ENCODE data around the gene ANK2. TPM values are rescaled to one million over a fixed set of nuclear protein-coding genes. Genes with fewer than 3 reads are reported as not detected.

Gene ANK2
- total RNA-seq, 1 donor from 2014 or later: 1.6 TPM

DNA sequence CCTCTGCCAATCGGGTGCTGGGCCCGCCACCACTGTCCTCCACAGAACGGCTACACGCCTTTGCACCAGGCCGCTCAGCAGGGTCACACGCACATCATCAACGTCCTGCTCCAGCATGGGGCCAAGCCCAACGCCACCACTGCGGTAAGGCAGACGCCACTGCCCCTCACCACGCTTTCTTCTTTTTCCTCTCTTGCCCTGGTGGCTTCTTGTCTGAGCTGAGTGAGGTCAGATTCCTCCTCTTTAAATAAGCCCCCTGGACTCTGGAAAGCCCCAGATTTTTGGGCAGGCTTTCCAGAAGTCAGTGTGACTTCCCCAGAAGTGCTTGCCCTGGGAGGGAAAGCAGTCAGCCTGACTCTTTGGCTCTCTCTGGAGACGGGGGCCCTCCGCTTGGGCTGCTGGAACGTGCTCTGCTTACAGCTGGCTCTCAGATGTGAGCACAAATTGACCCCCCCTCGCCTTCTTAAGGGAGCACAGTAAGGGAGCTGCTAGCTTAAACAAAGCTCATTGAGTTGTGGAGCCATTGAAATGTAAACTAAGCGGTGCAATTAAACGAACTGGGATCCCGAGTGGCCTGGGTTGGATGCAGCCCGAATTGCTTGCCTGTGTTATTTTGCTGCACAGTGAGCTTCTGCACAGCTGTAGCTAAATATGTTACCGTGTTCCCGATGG is 243.1 kb downstream of the ANK2 start:
- ATAC-seq: no peak

DNA sequence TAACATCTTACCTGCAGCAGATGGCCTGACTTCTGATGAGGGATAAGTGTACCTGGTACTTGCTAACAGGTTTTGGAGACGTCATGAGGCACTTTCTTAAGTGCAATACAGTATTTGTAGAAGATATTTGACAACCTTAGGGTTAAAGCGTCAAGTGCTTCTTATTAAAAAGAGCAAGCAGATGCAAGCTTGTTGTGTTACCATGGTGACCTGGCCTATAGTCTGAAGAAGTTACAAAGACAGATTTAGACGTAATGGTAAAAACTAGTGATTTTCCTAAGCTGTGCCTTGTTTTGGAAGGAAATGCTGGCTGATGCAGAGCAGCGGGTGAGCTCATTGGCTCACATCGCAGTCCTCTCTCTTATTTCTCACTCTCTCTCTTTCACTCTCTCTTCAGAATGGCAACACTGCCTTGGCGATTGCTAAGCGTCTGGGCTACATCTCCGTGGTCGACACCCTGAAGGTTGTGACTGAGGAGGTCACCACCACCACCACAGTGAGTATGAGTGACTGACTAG is 243.6 kb downstream of the ANK2 start:
- no peak for ATAC-seq

DNA sequence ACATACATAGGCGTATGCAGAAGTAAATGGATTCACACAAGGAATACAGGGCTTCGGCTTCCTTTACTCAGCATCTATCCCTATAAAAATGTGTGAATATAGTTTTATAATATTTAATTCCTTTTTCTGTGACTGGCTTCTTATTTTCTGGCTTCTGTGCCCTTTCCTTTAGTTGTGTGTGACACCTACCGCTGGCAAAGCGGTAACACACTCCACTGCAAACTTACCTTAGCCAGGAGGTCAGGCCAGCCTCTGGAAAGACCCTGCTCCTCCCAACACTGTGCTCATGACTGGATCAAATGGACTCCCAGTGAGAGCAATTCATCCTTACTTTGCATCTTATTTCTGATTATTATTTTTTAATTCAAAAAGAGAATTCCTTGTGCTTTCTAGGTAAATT is 244.2 kb downstream of the ANK2 start:
- ATAC-seq: no peak

DNA sequence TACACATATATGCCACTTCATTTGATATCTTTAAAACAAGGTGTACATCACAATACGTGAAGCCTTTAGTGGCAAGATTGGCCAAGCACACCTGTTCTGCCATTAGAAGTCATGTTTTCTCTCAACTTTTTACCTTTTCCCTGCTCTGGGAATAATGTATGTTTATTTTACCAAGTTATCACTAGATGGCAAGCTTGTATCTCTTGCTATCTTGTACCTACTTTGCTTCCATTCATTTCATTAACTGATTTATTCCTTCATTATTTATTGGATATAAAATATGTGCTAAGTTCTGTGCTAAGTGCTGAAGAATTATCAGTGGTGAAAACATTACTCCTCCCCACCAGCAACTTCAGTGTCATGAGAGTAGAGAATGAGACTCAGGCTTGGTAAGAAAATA is 245.5 kb downstream of the ANK2 start:
- ATAC-seq: no peak

DNA sequence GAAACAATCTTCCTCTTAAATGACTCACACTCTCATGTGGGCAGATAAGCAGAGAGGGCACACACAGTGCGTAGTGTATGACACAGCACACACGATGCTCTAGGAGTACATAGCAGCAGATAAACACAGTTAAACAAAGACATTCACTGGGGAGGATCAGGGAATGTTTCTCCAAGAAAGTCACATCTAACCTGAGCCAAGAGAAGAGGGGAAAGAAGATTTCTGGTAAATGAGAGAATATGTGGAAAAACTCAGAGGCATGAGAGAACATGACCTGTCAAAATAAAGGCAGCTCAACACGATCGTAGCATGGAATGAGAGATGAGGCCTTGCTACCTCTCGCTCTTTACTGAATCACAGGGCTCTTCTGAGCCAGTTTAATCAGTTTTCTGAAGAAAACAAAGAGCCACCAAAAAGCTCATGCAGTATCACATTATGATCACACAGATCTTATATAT is 251.0 kb downstream of the ANK2 start:
- peak; percentile 83 for ATAC-seq

DNA sequence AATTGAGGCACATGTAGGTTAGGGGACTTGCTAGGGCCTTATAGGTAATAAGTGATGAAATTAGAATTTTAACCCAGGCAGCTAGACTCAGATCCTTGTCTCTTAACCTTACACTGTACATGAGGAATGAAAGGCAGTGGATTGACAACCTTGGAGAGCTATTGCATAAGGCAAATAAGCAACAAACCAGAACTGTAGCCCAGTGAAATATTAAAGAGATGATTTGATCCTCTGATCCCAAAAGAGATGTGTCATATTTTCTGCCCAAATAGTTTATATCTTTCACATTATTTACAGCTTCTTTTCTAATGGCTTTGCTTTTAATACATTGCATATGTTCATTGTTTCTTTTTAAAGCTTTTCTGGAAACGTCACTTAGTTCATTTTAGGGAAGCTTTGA is 252.6 kb downstream of the ANK2 start:
- no peak for ATAC-seq

DNA sequence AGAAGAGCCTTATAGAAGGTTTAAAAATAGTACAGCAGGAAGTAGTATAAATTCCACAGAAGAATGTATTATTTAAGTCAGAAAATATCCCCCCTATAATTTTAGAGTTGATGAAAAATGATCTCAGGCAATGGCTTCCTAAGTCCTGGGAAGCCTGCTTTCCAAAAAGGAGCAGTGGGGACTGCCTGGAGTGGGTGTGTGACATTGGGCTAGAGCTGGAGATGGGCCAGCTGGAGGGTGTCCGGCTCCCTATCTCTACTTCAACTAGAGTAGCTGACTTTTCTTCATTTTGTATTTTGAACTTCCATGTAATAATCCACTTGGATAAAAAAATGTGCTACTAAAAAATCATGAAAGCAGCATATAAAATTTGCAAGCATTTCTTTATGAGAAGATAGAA is 253.9 kb downstream of the ANK2 start:
- ATAC-seq: no peak

DNA sequence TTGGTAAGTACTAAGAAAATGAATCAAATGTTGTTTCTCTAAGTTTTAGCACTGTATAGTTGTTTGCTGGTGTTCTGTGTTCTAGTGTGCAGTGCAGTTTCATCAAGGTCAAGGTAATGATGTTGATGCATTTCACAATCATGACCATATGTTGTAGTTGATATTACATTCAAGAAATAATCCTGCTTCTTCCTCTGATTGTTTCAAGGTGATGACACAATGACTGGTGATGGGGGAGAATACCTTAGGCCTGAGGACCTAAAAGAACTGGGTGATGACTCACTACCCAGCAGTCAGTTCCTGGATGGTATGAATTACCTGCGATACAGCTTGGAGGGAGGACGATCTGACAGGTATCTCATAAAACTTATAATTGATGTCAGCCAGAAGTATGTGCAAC is 261.6 kb downstream of the ANK2 start:
- ATAC-seq: peak; percentile 82

DNA sequence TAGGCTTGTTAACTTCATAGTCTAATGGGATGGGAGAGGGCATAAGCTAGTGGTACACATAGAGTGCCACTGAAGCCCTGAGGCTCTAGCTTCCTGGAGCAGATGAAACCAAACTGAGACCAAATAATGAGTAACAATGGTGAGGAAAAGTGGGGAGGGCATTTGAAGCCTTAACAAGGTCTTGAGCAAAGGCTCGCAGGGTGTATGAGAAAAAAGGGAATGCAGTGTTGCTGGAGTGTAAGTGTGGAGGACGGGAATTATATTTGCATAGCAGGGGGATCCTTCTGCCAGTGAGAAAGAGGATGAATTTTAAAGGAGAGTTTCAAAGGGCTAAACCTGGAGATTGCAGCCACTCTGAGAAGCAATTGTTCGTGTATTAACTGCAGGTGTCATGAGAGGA is 263.1 kb downstream of the ANK2 start:
- no peak for ATAC-seq

DNA sequence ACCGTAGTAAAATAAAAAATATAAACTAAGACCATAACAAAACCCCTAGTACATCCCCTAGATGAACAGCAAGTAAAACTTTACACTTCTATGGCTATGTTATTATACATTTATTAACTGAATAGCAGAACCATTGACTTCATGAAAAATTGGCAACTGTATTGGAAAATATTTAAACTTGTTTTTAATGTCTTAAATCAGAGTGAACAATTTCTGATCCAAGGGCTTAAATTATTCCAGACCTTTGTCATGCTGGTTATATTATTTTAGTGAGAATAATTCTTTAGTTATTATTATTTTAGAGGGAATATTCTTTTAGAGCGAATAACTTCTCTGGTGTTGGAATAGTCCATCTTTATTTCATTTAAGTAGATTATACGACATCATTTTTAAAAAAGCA is 265.0 kb downstream of the ANK2 start:
- ATAC-seq: no peak

DNA sequence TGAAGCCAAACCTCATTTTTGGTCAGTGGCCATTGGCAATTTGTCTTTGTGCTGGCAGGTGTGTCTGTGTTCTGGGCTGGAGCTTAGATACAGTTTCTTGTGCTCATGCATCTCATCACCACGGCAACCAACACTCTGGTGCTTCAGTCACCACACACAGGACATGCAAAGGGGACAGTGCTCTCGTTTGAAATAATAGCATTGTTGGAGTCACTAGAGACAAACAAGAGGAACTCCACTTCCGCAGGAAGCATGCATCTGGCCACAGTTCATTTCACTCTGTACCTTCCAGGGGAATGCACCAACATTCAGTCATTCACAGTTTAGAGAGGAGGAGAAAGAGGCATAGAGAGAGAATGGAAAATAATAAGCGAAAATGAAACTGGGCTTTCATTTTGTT is 267.4 kb downstream of the ANK2 start:
- no peak for ATAC-seq

DNA sequence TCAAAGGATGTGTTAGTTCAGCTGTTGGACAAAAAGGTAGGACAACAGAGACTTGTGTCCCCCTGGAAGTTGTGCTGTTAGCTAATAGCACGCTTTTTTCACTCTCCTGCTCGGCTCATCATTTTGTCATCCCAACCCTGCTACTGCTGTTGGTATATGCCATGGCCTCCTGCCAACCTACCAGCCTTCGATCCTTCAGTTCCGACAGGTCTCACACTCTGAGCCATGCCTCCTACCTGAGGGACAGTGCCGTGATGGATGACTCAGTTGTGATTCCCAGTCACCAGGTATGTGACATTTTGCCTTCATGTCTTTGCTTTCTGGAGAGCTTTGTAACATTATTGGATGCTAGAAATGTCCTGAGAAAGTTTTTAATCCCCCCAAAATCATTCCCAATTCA is 268.1 kb downstream of the ANK2 start:
- ATAC-seq: no peak

DNA sequence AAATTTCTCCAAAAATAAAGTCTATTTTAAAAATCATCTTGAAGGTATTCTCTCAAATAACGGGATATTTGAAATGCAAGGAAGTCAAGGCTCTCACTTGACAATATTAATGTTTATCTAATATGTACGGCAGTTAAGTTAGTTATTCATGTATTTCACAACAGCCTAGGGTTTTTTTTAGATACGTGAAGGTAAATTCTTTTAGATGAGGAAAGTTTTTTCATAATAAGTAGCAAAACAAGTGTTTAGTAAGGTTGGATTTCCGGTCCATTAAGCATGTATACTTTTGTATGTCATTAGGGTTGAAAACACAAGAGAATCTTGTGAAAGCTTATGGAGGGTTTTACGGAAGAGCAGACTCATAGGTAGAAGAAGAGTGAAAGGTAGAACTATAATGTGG is 273.3 kb downstream of the ANK2 start:
- no peak for ATAC-seq

DNA sequence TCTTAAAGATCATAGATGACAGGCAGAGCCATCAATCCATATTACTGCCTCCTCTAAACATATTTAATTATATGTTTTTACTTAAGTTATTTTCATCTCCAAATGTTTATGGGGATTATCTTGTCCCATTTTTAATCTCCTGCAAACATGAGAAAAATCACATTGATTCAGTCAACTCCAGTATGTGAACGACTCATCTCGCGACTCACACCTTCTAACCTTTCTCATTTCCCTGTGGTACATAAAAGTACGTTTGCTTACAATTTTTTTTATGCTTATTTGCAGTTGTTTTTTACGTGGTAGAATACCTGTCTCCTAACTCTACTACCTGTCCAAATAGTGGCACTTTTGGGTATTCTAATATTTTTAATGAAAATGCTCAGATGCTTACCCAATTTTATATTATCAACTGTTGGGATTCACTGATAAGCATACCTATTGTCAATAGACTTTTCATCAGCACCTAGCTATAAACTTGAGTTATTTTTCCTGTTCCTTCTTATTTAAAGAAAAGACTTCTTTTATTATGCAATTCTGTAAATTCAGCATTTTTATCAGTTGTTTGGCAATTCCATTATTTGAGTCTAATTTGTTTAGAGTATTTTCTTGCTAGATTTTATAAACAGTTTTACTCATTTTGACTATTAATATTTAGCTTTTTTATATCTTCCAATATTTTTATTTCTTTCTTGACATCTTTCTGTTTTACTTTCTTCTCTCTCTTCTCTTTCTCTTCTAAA is 276.6 kb downstream of the ANK2 start:
- ATAC-seq: no peak

DNA sequence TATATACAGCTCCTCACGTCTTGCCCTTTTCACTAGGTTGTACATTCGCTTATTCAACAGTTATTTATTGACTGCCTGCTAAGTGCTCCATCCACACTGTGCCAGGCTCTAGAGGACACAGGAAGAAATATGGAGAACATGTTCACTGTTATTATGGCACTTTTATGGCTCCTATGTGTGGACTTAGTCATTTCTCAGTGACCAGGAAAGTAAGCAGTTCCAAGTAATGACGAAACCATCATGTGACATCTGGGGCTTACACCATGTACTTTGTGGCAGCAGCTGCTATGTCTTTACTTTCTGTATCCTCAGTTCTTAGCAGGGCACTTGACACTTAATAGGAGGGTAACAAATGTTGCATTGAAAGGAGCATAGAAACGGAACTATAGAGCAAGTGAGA is 278.0 kb downstream of the ANK2 start:
- no peak for ATAC-seq

DNA sequence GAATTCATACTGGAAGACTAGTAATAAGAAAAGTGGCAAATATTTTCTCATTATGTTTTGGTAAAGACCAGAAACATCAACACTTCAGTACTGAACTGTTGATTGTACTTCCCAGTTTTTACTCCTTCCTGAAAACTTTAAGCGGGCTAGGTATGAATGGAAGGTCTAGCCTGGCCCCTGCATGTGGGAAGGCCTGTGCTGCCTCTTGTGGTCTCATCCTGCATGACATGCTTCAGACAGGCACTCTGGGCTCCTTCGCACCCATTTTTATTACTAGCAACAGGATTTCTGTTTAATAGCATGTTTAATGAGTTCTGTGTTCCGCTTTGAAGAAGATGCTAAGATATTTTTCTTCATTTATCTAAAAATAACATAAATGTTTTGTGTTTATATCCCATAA is 279.1 kb downstream of the ANK2 start:
- no peak for ATAC-seq

DNA sequence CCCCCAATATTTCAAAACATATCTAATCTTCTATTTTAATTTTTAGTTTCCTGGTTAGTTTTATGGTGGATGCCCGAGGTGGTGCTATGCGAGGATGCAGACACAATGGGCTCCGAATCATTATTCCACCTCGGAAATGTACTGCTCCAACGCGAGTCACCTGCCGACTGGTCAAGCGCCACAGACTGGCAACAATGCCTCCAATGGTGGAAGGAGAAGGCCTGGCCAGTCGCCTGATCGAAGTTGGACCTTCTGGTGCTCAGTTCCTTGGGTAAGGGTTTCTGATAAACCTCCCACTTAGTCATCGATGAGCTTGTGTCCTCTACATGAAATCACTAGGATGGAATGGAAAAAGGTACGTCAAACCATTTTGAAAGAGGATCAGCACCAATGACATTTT is 280.7 kb downstream of the ANK2 start:
- no peak for ATAC-seq

DNA sequence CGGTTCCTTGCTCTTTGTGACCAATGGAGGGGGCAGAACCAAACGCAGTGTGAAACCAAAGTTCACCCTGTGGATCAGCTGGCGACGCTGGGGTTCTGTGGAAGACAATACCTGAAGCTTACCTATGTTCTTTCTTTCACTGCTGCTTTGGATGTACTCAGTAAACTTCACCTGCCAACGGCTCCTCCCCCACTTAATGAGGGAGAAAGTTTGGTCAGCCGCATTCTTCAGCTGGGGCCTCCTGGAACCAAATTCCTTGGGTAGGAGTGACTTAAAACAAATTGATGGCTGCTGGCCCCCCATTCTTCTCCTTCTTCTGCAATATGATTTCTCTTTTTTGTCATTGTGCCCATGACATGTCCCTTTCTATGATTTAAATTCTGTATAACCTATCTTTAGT is 282.4 kb downstream of the ANK2 start:
- ATAC-seq: no peak

DNA sequence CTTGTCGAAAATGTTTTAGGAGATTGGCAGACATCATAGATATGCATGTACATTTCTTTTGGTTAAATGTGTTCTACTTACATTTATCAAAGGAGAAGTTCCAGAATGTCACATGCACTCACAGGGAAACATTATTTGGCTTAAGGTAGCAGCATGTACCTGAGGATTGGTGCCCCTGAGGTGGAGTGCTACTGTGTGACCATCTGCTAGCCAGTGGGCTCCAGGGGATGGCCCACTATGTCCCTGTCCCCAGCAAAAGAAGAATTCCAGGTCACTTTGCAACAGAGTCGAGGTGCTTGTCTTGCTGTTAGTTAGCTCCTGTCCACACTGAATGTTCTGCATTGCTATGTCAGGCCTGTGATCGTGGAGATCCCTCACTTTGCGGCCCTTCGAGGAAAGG is 283.2 kb downstream of the ANK2 start:
- no peak for ATAC-seq

DNA sequence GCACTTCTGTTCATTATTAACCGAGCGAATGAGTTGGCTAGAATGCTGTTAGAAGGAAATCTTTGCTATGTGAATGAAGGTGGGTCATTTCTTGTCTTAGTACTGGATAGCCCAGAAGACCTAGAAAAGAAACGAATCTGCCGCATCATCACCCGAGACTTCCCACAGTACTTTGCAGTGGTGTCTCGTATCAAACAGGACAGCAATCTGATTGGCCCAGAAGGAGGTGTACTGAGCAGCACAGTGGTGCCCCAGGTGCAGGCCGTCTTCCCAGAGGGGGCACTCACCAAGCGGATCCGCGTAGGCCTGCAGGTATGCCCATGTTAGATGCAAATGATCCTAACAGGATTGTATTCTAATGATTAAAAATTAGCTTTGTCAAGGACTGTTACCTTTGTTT is 286.3 kb downstream of the ANK2 start:
- no peak for ATAC-seq

DNA sequence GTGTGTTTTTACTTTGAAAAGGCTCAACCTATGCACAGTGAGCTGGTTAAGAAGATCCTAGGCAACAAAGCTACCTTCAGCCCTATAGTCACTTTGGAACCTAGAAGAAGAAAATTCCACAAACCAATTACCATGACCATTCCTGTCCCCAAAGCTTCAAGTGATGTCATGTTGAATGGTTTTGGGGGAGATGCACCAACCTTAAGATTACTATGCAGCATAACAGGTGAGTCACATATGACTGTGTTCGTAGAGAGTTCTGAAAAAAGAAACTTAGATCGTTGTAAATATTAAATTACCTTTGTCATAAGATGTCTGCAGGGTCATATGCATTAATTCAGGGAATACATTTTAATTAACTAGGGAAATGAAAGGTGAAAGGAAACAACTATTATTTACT is 287.1 kb downstream of the ANK2 start:
- no peak for ATAC-seq

DNA sequence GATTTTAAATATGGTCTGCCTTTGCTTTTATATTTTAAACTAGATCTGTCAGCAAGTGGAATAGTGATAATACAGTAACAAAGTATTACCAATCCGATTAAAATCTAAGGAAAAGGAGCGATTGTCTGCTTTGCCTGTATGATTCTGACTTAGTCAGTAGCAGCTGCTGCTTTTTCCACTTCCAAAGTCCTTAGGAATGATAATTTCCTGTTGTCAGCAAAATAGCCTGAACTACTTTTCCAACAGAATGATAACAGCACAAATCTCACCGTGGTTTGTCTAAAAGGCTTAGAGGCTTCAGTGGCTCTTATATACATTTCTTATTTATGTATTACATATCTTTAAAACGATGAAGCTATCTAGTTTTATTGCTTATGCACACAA is 290.0 kb downstream of the ANK2 start:
- ATAC-seq: no peak

DNA sequence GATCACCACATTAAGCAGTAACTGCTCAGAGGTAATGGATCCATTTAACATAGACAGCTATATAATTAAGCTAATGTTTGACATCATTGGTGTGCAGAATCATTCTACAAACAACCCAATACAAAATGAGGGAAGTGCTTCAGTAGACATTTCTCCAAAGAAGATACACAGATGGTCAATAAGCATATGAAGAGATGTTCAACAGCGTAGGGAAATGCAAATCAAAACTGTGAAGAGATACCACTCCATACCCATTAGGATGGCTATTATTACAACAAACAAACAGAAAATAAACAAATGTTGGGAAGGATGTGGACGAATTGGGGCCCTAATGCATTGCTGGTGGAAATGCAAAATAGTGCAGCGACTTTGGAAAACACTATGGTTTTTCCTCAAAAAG is 294.6 kb downstream of the ANK2 start:
- ATAC-seq: no peak

DNA sequence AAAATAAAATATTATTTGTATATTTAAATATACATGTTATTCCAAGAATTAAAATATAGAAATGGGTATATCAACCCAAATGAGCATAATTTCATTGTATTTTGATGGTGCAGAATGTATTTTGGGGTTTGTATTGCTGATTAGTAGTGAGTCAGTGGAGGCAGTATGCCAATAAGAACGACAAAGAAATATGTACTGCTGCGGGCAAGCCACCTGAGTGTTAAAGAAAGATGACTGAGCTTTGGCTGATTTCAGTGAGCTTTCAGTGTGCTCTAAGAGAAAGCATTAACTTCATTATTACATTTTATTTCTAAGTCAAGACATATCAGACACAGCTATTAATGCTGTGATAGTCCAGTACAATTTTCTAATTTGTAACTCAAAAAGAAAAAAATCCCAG is 297.8 kb downstream of the ANK2 start:
- no peak for ATAC-seq

DNA sequence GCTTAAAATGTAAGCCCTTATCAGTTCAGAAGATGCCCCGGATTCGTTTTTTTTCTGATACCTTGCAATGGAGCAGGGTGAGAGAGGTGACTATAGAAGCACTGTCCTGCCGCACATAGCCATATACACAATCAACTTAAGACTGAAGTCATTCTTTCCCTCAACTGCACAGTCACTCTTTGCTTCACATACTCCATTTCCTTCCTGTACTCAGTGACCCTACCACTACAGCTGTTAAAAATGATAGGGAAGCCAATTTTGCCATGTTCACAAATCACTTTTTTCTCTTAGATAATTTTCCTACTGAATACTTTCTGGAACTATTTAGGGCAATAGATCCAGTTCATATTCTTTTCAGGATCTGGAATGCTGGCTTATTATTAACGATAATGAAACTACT is 300.0 kb downstream of the ANK2 start:
- no peak for ATAC-seq

All from esophagus mucosa (tissue), 1 donor.